ENCODE data around the gene HTT. TPM values are rescaled to one million over a fixed set of nuclear protein-coding genes. Genes with fewer than 3 reads are reported as not detected.

The HTT gene
- total and polyA plus RNA-seq, 2 of the 13 experiments (the other 11 are each of a cell fraction or from before 2014, with no cell fraction given), result 17.5 to 19.5 TPM

GRCh38 chr4:3073158-3074077 lies 1.1 kb upstream of the HTT start:
- FAIRE-seq, result no peak
- ChIA-PET CTCF (ENCODE audit: low intra/inter-chr PET ratio, low total read pairs) (no interaction called here), POLR2A (interaction anchor here (0.6 kb wide), 1 partner anchor 539 kb away, joined by 4 read pairs; no protein-coding TSS in a partner anchor)
- in situ Hi-C loops (cut with HindIII; ENCODE audit: extremely low pct_ligation_motif_present, low pct_unique_long_range_greater_than_20kb), result no loop called here
- peak; percentile 74 for DNase-seq (ENCODE audit: low spot score)
- Histone ChIP-seq H2AFZ (ENCODE audit: low read length) (no peak overlapping the region), H3K36me3 (replicated peaks in 1 of 2; ENCODE audit: control insufficient read depth in 1 of 2, insufficient read depth in 2 of 2, low read length in 2 of 2) (peaks cover 0 to 3% of the 10 kb centered on the region in 2 experiments; a peak in 1 of 5 replicates), H3K4me3 (replicated peaks in 1 of 3; ENCODE audit: insufficient read depth in 1 of 3, low read depth in 2 of 3, low read length in 3 of 3) (peak overlapping the region; percentile 62 to 73 (median 66)), H3K9ac (ENCODE audit: insufficient read depth, low read depth, low read length) (peak overlapping the region; percentile 70), H3K27ac (ENCODE audit: extremely low read length, insufficient read depth, low read length) (peak overlapping the region; percentile 83), H3K27me3 (ENCODE audit: control insufficient read depth in 1 of 2, insufficient read depth in 2 of 2, low read length in 2 of 2) (peaks cover 0 to 2% of the 10 kb centered on the region in 2 experiments; a peak in 1 of 5 replicates), H4K20me1 (ENCODE audit: insufficient read depth, low read length) (peaks cover 10% of the 10 kb centered on the region), H3K79me2 (ENCODE audit: insufficient read depth, low read length) (peaks cover 33% of the 10 kb centered on the region), H3K9me3 (ENCODE audit: low read length) (no peaks in the 10 kb centered on the region), H3K4me1 (ENCODE audit: insufficient read depth, low read length) (peaks cover 49% of the 10 kb centered on the region), H3K4me2 (ENCODE audit: low read depth, low read length) (peak overlapping the region; percentile 67)
- ATAC-seq, result peak; percentile 82
- WGBS (ENCODE audit: low lambda C conversion rate), result 14% methylated on average over 2 of the region's 54 CpGs
- BruUV-seq (replicated peaks), result no TSS peak
- intact Hi-C loops (cut with micrococcal nuclease; ENCODE audit: unreplicated experiment), result no loop called here
- TF ChIP-seq RFX3 (CRISPR knock-in tag; IDR thresholded peaks at IDR 0.05) (no peak), FOXA1 (IDR thresholded peaks at IDR 0.05) (no peak), FOXA1 (CRISPR knock-in tag; IDR thresholded peaks at IDR 0.05) (peak; percentile 30; the same call in 1 of the 2 replicates), IRF2 (CRISPR knock-in tag; IDR thresholded peaks at IDR 0.05) (no peak), IRF9 (CRISPR knock-in tag; IDR thresholded peaks at IDR 0.05; ENCODE audit: borderline replicate concordance) (peak; percentile 67; the same call in 1 of the 2 replicates), SMARCC2 (IDR thresholded peaks at IDR 0.05) (no peak), ZNF546 (CRISPR knock-in tag; conservative IDR thresholded peaks at IDR 0.05) (no peak), MAF1 (CRISPR knock-in tag; IDR thresholded peaks at IDR 0.05; ENCODE audit: borderline replicate concordance) (0 out of 2 replicates have a peak, but pooled peaks have one; percentile 55), RARA (CRISPR knock-in tag; IDR thresholded peaks at IDR 0.05) (peak; percentile 42; the same call in 1 of the 2 replicates), ZNF615 (CRISPR knock-in tag; IDR thresholded peaks at IDR 0.05; ENCODE audit: borderline replicate concordance) (no peak), RBM39 (IDR thresholded peaks at IDR 0.05; ENCODE audit: low read depth, low read length, poor library complexity, severe bottlenecking) (no peak), IKZF4 (CRISPR knock-in tag; IDR thresholded peaks at IDR 0.05; ENCODE audit: borderline replicate concordance, low read depth, not compliant biosample characterization) (no peak), ZNF557 (CRISPR knock-in tag; IDR thresholded peaks at IDR 0.05) (no peak), BCL6 (CRISPR knock-in tag; IDR thresholded peaks at IDR 0.05) (peak; percentile 59), ZNF790 (CRISPR knock-in tag; IDR thresholded peaks at IDR 0.05; ENCODE audit: borderline replicate concordance) (no peak), NFRKB (IDR thresholded peaks at IDR 0.05) (no peak)
- TF ChIP-seq, protein P1, sequence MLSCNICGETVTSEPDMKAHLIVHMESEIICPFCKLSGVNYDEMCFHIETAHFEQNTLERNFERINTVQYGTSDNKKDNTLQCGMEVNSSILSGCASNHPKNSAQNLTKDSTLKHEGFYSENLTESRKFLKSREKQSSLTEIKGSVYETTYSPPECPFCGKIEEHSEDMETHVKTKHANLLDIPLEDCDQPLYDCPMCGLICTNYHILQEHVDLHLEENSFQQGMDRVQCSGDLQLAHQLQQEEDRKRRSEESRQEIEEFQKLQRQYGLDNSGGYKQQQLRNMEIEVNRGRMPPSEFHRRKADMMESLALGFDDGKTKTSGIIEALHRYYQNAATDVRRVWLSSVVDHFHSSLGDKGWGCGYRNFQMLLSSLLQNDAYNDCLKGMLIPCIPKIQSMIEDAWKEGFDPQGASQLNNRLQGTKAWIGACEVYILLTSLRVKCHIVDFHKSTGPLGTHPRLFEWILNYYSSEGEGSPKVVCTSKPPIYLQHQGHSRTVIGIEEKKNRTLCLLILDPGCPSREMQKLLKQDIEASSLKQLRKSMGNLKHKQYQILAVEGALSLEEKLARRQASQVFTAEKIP (CRISPR knock-in tag; IDR thresholded peaks at IDR 0.05; ENCODE audit: borderline replicate concordance), result no peak
- TF ChIP-seq, protein P2, sequence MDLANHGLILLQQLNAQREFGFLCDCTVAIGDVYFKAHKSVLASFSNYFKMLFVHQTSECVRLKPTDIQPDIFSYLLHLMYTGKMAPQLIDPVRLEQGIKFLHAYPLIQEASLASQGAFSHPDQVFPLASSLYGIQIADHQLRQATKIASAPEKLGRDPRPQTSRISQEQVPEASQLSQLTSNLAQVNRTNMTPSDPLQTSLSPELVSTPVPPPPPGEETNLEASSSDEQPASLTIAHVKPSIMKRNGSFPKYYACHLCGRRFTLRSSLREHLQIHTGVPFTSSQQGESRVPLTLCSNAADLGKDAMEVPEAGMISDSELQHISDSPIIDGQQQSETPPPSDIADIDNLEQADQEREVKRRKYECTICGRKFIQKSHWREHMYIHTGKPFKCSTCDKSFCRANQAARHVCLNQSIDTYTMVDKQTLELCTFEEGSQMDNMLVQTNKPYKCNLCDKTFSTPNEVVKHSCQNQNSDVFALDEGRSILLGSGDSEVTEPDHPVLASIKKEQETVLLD (CRISPR knock-in tag; IDR thresholded peaks at IDR 0.05; ENCODE audit: low read depth), result peak; percentile 38; the same call in 1 of the 2 replicates
- TF ChIP-seq, protein P3, sequence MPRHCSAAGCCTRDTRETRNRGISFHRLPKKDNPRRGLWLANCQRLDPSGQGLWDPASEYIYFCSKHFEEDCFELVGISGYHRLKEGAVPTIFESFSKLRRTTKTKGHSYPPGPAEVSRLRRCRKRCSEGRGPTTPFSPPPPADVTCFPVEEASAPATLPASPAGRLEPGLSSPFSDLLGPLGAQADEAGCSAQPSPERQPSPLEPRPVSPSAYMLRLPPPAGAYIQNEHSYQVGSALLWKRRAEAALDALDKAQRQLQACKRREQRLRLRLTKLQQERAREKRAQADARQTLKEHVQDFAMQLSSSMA (CRISPR knock-in tag; IDR thresholded peaks at IDR 0.05), result no peak

Data from HepG2 (cell line).